ENCODE measurements around the gene TOMM40.
A peak's percentile ranks its signal among the peaks of the same experiment; 100 is the strongest.

Gene TOMM40

DNA sequence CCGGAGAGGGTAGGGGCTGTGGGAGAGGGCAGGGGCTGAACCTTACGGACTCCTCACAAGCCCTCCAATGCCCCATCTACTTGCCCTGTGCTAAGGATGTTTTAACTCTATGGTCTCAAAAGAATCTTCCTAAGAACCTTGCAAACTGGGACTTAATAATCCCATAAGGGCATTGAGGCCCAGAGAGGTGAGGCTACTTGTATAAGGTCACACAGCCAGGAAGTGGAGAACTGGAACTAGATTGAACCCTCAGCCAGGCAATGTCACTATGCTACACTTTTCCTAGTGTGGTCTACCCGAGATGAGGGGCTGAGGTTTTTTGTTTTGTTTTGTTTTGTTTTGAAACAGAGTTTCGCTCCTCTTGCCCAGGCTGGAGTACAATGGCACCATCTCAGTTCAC is 40.5 kb downstream of the TOMM40 start:
- no peak for DNase-seq

DNA sequence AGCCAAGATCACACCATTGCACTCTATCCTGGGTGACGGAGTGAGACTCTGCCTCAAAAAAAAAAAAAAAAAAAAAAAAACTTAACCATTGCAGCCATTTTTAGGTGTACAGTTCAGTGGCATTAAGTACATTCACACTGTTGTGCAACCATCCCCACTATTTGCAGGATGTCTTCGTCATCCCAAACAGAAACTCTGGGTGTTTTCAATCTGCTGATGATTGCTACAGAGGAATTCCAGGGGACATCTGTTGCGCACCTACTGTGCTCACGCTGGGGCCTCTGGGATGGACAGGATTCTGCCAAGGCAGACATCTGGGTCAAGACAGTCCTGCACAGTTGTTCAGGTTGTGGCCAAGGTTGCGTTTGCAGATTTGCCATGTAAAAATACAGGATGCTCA is 48.6 kb downstream of the TOMM40 start:
- no peak for DNase-seq

DNA sequence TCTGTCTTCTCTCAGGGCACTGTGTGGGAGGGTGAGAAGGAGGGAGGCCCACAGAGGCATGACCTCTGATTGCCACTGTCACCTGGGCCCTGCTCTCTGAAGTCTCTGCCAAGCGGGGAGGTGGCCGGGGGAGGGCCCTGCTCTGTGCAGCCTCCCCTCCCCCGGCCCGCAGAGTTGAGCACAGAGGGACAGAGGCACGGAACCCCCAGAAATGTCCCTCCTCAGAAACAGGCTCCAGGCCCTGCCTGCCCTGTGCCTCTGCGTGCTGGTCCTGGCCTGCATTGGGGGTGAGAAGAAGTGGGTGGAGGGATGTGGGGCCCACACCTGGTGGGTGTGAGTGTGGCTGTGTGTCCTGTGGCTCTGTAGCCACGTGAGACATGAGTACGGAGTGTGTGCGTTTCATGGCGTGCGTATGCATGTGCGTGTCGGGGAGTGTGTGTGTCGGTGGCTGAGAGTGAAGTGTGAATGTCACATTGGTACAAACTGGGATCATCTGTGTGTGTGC is 51.1 kb downstream of the TOMM40 start, which contains the start of gene APOC4:
TSS of gene APOC4 (plus strand) at position 171 of the 505 bp plus-strand sequence. CDS start at position 212, 41 bp downstream.
- DNase-seq = no peak

DNA sequence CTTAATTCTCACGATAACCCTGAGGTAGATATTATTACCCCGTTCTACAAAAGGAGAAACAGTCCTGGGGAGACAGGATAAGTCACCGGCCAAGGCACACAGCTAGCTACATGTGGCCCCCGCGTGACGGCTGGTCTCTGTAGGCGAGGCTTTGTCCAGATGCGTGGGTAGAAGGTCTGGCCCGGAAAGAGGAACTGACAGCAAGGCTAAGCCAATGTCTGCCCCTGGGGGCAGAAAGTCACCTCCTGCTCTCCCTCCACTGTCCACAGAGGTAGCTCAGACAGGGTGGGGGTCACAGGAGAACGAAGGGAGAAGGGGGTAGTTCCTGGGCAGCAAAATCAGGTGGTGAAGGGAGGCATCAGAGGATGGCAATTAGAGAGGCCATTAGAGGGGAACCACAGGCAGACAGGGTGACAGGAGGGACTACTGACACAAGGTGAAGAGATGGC is 52.8 kb downstream of the TOMM40 start:
- DNase-seq = no peak

DNA sequence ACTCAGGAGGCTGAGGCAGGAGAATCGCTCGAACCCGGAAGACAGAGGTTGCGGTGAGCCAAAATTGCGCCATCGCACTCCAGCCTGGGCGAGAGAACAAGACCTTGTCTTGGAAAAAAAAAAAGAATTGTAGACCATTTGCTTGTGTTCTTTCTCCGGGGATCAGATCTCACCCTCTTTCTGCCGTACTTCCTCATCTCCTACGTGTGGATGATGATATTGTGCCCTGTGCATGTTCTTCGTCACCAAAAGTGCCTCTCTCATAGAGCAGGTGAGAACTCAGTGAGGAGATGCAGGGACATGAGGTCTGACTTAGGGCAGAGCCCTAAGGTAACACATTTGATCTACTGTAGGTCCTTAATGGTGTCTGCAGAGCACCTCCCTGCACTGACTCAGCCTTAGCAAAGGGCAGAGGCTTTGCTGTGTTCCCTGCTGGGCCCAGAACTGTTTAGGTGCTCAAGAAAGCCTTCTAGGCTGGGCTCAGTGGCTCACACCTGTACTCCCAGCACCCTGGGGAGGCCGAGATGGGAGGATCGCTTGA is 56.1 kb downstream of the TOMM40 start:
- no peak for DNase-seq

DNA sequence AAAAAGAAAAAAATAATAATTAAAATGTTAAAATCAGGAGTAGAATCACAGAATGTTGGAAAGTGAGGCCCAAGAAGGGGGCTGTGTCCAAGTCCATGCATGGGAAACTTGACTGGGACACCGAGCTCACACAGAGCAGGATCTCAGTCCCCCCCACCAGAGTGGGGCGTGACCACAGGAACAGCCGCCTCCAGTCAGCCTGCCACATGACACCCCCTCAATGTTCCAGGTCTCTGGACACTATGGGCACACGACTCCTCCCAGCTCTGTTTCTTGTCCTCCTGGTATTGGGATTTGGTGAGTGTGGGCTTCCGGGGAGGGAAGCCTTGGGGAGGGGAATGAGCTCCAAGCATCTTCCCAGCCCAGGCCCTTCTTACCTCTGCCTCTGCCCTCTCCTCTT is 57.2 kb downstream of the TOMM40 start:
- no peak for DNase-seq

DNA sequence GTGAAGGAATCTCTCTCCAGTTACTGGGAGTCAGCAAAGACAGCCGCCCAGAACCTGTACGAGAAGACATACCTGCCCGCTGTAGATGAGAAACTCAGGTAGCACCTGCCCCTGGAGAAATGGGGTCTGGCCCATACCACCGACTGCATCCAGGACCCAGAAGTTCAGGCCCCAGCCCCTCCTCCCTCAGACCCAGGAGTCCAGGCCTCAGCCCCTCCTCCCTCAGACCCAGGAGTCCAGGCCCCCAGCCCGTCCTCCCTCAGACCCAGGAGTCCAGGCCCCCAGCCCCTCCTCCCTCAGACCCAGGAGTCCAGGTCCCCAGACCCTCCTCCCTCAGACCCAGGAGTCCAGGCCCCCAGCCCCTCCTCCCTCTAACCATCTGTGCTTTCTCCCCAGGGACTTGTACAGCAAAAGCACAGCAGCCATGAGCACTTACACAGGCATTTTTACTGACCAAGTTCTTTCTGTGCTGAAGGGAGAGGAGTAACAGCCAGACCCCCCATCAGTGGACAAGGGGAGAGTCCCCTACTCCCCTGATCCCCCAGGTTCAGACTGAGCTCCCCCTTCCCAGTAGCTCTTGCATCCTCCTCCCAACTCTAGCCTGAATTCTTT is 57.8 kb downstream of the TOMM40 start:
- no peak for DNase-seq

DNA sequence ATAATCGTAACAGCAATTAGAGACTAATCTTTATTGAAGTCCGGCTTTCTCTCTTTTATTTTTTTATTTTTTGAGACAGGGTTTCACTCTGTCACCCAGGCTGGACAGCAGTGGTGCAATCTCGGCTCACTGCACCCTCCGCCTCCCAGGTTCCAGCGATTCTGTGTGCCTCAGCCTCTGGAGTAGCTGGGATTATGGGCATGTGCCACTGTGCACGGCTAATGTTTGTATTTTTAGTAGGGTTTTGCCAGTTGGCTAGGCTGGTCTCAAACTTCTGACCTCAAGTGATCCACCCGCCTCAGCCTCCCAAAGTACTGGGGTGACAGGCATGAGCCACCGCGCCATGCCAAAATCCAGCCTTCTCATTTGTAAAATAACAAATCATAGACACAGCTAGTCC is 58.5 kb downstream of the TOMM40 start:
- DNase-seq = no peak

DNA sequence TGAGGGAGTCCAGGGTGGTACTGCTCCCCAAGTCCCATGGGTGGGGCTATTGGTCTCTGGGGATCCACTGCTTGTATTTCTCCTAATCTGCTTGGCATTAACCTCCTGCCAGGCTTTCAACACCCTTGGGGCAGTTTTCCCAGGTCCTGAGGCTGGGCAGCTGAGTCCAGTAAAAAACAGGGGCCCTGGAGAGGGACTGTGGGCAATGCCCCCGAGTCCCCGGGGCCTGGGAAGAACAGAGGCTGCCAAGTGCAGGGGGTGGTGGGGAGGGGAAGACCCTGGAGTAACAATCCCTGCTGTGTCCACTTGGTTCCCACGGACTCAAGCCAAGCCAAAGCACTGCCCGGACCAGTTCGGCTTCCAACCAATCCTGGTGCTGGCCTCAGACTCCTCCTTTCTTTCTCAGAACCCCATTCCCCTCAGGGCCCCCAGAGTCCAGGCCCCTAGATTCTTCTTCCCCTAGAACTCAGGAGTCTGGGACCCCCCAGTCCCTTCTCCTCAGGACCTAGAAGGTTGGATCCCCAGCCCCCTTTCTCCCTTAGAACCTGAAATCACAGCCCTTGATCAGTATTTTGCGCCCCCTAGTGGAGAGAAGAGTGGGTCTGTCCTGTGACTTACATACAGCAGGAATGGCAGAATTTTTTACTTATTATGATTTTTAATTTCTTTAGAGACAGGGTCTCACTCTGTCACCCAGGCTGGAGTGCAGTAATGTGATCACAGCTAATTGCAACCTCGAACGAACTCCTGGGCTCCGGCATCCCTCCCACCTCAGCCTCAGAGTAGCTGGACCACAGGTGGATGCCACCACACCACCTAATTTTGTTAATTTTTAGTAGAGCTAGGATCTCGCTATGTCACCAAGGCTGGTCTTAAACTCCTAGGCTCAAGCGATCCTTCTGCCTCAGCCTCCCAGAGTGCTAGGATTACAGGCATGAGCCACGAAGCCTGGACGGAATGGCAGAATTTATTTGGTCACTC is 60.4 kb downstream of the TOMM40 start:
- peak; percentile 84 for DNase-seq

Data from NCI-H146 (cell line).